ENCODE results near the gene DRC7.
A peak's percentile ranks its signal among the peaks of the same experiment; 100 is the strongest.
"Not testable (repeated sequence)": the region's sequence is repeated elsewhere in the genome, so short reads cannot be mapped to it uniquely, and the experiment has no call there.

The DRC7 gene

DNA sequence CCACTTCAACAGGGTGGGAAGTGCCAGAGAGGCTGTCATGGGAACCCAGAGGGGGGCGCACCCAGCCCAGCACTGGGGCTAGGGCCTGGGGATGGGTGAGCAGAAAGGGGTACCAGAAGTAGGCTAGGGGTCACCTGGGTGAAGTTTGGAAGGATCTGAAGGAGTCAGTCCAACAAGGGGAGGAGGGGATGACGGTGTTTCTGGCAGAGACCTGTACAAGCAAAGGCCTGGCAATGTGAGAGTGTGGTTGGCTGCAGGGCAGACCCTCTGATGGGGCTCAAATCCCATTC is 27.5 kb downstream of the DRC7 start:
- no peak for DNase-seq

DNA sequence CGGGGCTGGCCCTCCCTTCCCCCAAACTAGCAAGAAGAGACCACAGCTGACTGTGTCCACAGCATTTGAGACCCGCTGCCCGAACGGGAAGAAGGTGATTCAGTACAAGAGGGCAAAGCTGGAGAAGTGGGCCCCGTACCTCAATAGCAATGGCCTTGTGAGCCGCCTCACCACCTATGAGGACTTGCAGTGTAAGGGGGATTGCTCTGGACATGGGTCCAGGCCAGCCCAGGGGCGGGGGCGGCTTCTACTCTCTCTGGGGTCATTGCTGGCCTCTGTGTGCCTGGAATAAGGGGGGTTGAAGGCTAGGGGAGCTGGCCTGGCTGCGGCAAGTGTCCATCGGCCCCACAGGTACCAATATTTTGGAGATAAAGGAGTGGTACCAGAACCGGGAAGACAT is 28.0 kb downstream of the DRC7 start:
- no peak for DNase-seq

- DNase-seq = no peak
Observed at GRCh38 chr16:57723170-57723569, 28.6 kb downstream of the DRC7 start.

DNA sequence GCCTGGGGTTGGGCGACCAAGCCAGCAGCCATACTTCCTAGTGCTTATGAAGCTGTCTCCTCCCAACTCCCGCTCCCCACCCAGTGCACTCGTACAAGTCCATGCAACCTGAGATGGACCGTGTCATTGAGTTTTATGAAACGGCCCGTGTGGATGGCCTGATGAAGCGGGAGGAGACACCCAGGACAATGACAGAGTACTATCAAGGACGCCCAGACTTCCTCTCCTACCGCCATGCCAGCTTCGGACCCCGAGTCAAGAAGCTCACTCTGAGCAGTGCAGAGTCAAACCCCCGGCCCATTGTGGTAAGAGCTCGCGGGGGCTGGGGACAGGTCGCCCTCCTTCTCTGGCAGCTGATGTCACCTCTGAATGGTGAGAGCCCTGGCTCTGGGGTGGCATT is 29.9 kb downstream of the DRC7 start:
- DNase-seq = no peak

- DNase-seq = no peak
Observed at GRCh38 chr16:57725151-57725550, 30.5 kb downstream of the DRC7 start.

- no peak for DNase-seq
Observed at GRCh38 chr16:57725554-57725953, 30.9 kb downstream of the DRC7 start.

GRCh38 chr16:57725976-57726375 is 31.4 kb downstream of the DRC7 start:
- no peak for DNase-seq

GRCh38 chr16:57726433-57726947 is 31.9 kb downstream of the DRC7 start:
- no peak for DNase-seq

GRCh38 chr16:57727610-57728009 is 33.0 kb downstream of the DRC7 start:
- DNase-seq = no peak

- DNase-seq = no peak
Observed at GRCh38 chr16:57728336-57729181, 34.0 kb downstream of the DRC7 start.

GRCh38 chr16:57729182-57729484 is 34.5 kb downstream of the DRC7 start:
- DNase-seq = no peak

DNA sequence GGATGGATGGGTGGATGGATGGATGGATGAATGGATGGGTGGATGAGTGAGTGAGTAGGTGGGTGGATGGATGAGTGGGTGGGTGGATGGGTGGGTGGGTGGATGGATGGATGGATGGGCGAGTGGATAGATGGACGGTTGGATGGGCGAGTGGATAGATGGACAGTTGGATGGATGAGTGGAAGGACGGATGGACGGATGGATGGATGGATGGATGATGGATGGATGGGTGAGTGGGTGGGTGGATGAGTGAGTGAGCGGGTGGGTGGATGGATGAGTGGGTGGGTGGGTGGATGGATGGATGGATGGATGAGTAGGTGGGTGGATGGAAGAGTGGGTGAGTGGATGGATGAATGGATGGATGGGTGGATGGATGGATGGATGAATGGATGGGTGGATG is 35.2 kb downstream of the DRC7 start:
- not testable (repeated sequence) for DNase-seq

DNA sequence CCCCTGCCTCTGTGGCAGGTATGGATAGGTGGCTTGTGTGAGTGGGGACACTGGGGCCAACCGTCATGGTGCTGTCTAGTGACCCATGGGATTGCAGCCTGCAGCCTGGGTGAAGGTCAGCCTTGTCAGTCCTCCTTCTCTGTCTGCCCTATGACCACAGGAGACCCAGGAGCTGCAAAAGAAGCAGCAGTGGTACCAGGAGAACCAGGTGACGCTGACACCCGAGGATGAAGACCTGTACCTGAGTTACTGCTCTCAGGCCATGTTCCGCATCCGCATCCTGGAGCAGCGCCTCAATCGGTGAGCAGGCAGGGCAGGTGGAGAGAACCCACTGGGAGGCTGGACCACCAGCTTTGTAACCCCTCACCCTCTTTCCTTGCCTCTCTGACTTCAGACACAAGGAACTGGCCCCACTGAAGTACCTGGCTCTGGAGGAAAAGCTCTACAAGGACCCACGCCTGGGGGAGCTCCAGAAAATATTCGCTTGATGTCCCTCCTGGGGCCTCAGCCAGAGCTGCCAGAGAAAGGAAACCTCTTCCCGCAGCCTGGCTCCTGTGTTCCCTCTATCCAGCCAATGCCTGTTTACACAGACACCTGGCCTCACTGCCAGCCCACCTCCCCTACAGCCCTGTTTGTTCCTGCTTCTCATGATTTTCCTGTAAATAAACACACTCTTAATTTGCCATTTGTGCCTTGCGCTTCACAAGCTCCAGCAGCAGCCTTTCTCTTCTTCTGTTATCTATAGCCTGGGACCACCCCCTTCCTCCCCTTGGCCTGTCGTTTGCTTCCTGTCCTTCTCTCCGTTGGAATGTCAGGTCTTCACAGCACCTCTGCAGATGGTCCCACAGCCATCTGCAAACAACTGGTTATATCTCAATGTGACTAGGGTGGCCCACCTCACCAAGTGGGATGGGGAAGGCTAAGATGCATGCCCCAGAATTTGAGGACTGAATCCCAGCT is 36.4 kb downstream of the DRC7 start:
- no peak for DNase-seq

GRCh38 chr16:57732037-57732436 is 37.4 kb downstream of the DRC7 start:
- no peak for DNase-seq

GRCh38 chr16:57732714-57733113 is 38.1 kb downstream of the DRC7 start:
- no peak for DNase-seq

- no peak for DNase-seq
Observed at GRCh38 chr16:57734308-57734924, 39.8 kb downstream of the DRC7 start.

DNA sequence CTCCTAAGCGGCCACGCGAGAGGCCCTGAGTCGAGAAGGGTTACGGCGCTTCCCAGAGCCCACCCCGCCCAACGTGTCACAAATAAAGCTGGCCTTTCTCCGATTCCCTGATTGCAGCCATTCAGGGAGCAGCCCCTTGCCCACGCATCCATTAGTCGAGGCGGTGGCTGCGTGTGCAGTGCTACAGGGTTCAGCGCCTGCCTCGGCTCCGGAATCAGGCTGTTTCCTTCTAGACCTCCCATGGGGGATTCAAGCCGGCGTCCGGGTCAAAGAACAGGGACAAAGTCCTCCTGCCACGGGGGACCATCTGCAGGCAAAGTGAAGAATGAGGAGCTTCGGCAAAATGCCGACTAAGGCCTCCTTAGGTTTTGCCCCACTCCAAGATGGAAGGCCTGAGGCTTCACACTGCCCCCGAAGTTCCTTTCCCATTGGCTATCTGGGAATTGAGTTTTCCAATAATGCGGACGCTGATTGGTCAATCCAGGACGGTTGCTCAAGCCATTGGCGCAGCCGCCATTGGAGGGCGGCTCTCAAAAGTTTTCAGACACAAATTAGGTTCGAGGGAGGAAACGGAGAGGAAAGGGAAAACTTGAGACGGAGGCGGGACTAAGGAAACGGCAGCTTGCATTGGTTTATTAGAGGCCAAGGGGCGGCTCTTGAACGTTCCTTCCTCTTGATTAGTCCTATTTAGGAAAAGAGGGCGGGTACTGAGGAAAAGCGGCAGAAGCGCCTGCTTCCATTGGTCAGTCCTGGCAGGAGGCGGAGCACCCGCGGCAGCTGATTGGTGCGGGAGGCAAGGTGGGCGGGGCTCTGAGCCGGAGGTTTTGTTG is 40.5 kb downstream of the DRC7 start:
- peak; percentile 98 to 99 for DNase-seq

GRCh38 chr16:57735755-57736418 is 41.3 kb downstream of the DRC7 start, which contains the start of gene KATNB1:
Gene KATNB1 (plus strand): TSS chr16:57735770. CDS start chr16:57737244, 1,474 bp downstream.
- DNase-seq = no peak

- peak in 1 of 2 experiments; percentile 27 for DNase-seq
Observed at GRCh38 chr16:57736419-57737351, 42.1 kb downstream of the DRC7 start.

- no peak for DNase-seq
Observed at GRCh38 chr16:57738844-57739243, 44.2 kb downstream of the DRC7 start.
